Upper lobe of right lung (tissue), 1 donor: Measurements from ENCODE around the gene P2RX3. TPM values are rescaled to one million over a fixed set of nuclear protein-coding genes. Genes with fewer than 3 reads are reported as not detected.
"Not testable (repeated sequence)": the region's sequence is repeated elsewhere in the genome, so short reads cannot be mapped to it uniquely, and the experiment has no call there.

ENCODE experiments used
- ATAC-seq: fragments of 200-7000 bp; cut with Tn5 transposase; one replicate; pipeline ENCODE4 v1.9.1; 2020; ENCODE audit warnings: mild to moderate bottlenecking, moderate library complexity
- DNase-seq: peaks from one replicate; pipeline ENCODE4 v3.0.0-alpha.2; 2020
- H3K27ac ChIP-seq: fragments of 200-600 bp; one replicate; pipeline ENCODE4 v1.8.0; 2022
- H3K27me3 ChIP-seq: fragments of 200-600 bp; one replicate; pipeline ENCODE4 v1.8.0; 2022; ENCODE audit warnings: mild to moderate bottlenecking
- H3K36me3 ChIP-seq: fragments of 200-600 bp; one replicate; pipeline ENCODE4 v1.8.0; 2022
- H3K4me1 ChIP-seq: fragments of 200-600 bp; one replicate; pipeline ENCODE4 v1.8.0; 2022
- H3K4me3 ChIP-seq: fragments of 200-600 bp; one replicate; pipeline ENCODE4 v1.8.0; 2022; ENCODE audit warnings: mild to moderate bottlenecking
- H3K9me3 ChIP-seq: fragments of 200-600 bp; one replicate; pipeline ENCODE4 v1.8.0; 2022
- intact Hi-C: fragments of 100-400 bp; cut with DNase I; formaldehyde crosslinking; loops from one replicate; pipeline ENCODE4 v1.11.0; 2022
- long read RNA-seq: library from polyadenylated mRNA; unstranded; transcript quantifications from one replicate; pipeline ENCODE4 v2.0.0, GENCODE V29; 2021
- total RNA-seq: library from RNA; stranded (reverse); fragmentation: NEBNext Ultra II Directional; extraction: Animal tissue kit (Norgen Biotek cat#: 25700); gene quantifications from one replicate; pipeline ENCODE4 v1.2.1, GENCODE V29; 2021
- TF ChIP-seq, protein P1 (sequence below): fragments of 200-600 bp; IDR thresholded peaks from one replicate; pipeline ENCODE4 v1.8.0; 2022; ENCODE audit warnings: antibody characterized with exemption
- donor health status: DM: no; HTN: yes; CAD: no; lungs with severe emphysema.

P2RX3 gene
- total RNA-seq = not detected
- long read RNA-seq, partial matches to known transcripts = 0 of 1 reads
- long read RNA-seq, other reads (novel, unspliced or antisense) = 1 of 1 reads

DNA sequence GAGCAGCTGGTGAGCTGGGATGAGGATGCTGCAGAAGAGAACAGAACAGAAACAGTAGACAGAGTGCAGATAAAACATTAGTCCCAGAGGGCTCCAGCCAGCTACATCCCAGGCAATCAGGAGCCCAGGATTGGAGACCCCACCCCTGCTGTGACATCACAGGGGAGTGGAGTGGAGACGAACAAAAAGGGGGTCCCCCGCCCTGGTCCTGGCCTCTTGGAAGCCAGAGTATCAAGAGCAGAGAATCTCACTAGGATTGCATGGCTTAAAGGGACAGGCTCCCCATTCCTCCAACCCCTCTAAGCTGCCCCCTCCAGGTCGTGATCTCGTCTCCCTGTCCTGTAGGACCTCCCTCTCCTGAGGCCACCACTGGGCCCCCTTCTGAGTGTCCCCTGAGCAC lies at the start of gene P2RX3:
Gene P2RX3 (plus strand): TSS at position 211 of the 400 bp plus-strand sequence. CDS start 199 bp downstream, outside the sequence.
- DNase-seq (no peak), ATAC-seq (no peak)
- H3K27me3 ChIP-seq = no peaks in the 10 kb centered on the region
- H3K4me1 ChIP-seq = peaks cover 18% of the 10 kb centered on the region
- peaks cover 9% of the 10 kb centered on the region for H3K36me3 ChIP-seq
- intact Hi-C loops = no loop called here
- TF ChIP-seq, protein P1, sequence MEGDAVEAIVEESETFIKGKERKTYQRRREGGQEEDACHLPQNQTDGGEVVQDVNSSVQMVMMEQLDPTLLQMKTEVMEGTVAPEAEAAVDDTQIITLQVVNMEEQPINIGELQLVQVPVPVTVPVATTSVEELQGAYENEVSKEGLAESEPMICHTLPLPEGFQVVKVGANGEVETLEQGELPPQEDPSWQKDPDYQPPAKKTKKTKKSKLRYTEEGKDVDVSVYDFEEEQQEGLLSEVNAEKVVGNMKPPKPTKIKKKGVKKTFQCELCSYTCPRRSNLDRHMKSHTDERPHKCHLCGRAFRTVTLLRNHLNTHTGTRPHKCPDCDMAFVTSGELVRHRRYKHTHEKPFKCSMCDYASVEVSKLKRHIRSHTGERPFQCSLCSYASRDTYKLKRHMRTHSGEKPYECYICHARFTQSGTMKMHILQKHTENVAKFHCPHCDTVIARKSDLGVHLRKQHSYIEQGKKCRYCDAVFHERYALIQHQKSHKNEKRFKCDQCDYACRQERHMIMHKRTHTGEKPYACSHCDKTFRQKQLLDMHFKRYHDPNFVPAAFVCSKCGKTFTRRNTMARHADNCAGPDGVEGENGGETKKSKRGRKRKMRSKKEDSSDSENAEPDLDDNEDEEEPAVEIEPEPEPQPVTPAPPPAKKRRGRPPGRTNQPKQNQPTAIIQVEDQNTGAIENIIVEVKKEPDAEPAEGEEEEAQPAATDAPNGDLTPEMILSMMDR = no peak
- no peak within 1 kb of the TSS for H3K4me3 ChIP-seq
- H3K9me3 ChIP-seq = no peaks in the 10 kb centered on the region
- no peak within 1 kb of the TSS for H3K27ac ChIP-seq

DNA sequence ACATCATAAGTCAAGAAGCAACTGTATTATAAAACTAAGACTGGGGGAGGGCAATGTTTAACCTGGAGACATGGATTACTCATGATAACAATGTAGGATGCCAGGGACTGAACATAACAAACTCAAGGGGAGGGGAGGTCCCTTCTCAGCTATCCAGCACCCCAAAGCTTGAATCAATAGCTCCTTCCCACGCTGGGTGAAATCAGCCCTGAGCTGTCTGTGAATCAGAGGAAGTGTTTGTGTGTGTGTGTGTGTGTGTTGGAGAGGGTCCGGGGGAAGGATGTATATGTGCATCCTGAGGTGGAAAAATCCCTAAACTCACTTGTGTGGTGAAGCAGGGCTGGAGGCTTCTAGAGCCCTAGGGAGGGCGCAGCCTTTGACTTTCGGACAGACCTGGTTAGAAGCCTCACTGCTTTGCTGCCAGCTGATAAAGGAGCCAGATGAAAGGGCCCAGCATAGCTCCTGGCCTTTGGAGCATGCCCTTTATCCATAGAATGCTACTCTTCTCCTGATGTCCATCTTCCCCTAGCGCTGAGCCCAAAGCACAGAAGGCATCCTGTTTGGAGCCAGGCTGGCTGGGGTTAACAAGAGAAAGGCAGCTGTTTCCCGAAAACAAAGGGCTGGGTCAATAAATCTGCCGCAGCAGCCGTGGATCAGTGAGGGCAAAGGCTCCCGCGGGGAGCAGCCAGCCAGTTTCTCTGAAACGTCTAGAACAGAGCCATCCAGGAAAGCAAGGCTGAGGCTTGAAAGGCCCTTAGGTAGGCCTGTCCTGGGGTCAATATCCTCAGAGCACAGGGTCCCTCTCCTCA lies 49.2 kb upstream of the P2RX3 start:
- TF ChIP-seq, protein P1 = no peak
- Histone ChIP-seq H3K4me1 (peaks cover 14% of the 10 kb centered on the region), H3K36me3 (no peaks in the 10 kb centered on the region), H3K27me3 (no peaks in the 10 kb centered on the region), H3K27ac (no peak overlapping the region), H3K9me3 (no peaks in the 10 kb centered on the region), H3K4me3 (no peak overlapping the region)
- ATAC-seq (peak; percentile 5), DNase-seq (no peak)
- intact Hi-C loops = no loop called here

DNA sequence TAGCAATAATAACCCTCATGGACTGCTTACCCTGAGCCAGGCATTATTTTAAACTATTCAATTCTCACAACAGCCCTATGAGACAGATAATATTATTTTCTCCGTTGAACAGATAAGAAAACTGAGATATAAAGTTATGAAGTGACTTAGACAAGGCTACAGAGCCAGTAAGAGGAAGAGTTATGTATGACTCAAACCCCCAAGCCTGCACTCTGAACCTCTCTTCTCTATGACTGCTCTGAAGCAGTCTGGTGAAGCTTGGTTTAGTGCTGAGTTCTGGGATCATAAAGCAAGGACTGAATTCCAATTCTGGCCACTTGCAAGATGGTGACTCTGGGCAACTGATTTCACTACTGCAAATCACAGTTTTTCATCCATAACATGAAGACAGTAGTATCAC lies 47.9 kb upstream of the P2RX3 start:
- Histone ChIP-seq H3K9me3 (no peaks in the 10 kb centered on the region), H3K4me1 (peaks cover 24% of the 10 kb centered on the region), H3K36me3 (no peaks in the 10 kb centered on the region), H3K4me3 (no peak overlapping the region), H3K27ac (no peak overlapping the region), H3K27me3 (no peaks in the 10 kb centered on the region)
- ATAC-seq (no peak), DNase-seq (no peak)
- TF ChIP-seq, protein P1 = no peak
- intact Hi-C loops = no loop called here

DNA sequence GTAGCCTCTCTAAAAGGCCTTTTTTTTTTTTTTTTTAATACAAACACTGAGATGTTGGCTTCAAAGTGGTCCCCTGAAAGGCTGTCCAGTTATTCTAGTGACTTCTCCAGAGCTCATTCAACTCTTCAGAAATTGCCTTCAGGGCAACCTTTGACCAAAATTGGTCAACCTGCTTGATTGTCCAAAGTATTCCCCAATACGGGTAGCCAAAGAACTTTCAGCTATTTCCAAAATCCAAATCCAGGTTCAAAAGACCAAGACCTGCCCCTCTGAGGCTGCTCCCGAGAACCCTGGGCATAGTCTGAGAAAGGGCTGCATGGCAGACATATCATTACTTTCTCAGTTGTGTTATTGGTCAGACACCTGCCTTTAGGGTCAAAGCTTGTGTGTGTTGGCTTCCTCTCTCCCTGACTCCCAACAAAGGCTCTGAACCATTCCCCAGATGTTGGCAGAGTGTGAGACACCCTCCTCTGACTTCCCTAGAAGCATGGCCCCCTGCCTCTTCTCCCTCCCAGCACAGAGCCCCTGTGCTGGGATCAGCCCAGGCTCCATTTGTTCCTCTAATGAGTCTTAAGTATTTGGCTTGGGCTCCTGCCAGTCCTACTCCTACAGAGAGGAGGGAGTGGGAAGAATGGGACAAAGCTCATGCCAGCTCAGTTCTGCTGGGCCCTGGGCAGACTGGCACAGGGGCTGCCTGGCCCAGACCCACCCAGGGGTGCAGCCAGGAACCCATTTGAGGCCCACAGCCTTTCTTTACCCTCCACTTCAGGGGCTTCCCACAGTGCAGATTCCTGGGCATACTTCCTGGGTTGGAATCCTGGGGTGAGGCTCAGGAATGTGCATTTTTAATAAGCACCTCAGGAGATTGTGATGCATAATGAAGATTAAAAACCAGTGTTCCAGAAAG lies 43.7 kb upstream of the P2RX3 start:
- H3K27ac ChIP-seq = peak overlapping the region; percentile 58
- peaks cover 13% of the 10 kb centered on the region for H3K36me3 ChIP-seq

GRCh38 chr11:57296205-57296604 lies 41.9 kb upstream of the P2RX3 start:
- H3K27me3 ChIP-seq, H3K4me3 ChIP-seq, H3K9me3 ChIP-seq, intact Hi-C loops, H3K27ac ChIP-seq, DNase-seq, ATAC-seq: not testable (repeated sequence)
- Histone ChIP-seq H3K4me1 (peaks cover 15% of the 10 kb centered on the region), H3K36me3 (peaks cover 30% of the 10 kb centered on the region)

More for the DNA sequence above, 43.7 kb upstream of the P2RX3 start:
- no peak for DNase-seq
- no peak overlapping the region for H3K4me3 ChIP-seq
- TF ChIP-seq, protein P1 = no peak
- peaks cover 5% of the 10 kb centered on the region for H3K9me3 ChIP-seq
- H3K27me3 ChIP-seq = no peaks in the 10 kb centered on the region
- peaks cover 19% of the 10 kb centered on the region for H3K4me1 ChIP-seq
- ATAC-seq = peak; percentile 91
- intact Hi-C loops = no loop called here
